Nephron (organoid): ENCODE data around the gene FCN2.

ENCODE experiments used
- H3K27ac Mint-ChIP-seq, 3 experiments: 2 replicates each; pipeline ENCODE4 v1.8.0; 2020; ENCODE audit warnings: mixed read lengths in 3 of 3, mild to moderate bottlenecking in 2 of 3, moderate library complexity in 1 of 3
- H3K27me3 Mint-ChIP-seq: 2 replicates; pipeline ENCODE4 v1.8.0; 2021; ENCODE audit warnings: low read depth, mild to moderate bottlenecking, moderate library complexity, mixed read lengths
- H3K36me3 Mint-ChIP-seq: 2 replicates; pipeline ENCODE4 v1.8.0; 2020; ENCODE audit warnings: low read depth, mixed read lengths
- H3K4me1 Mint-ChIP-seq: 2 replicates; pipeline ENCODE4 v1.8.0; 2020; ENCODE audit warnings: mixed read lengths
- H3K4me3 Mint-ChIP-seq, 3 experiments: 2 replicates each; pipeline ENCODE4 v1.8.0; 2020; ENCODE audit warnings: mild to moderate bottlenecking in 3 of 3, mixed read lengths in 3 of 3, moderate library complexity in 2 of 3
- H3K9me3 Mint-ChIP-seq: 2 replicates; pipeline ENCODE4 v1.8.0; 2020; ENCODE audit warnings: mixed read lengths
- TF ChIP-seq, protein P1 (sequence below), 3 experiments: fragments of 200-600 bp; sonication (generic); IDR thresholded peaks; one replicate each; pipeline ENCODE4 v1.5.0; 2021; ENCODE audit warnings: antibody characterized with exemption in 3 of 3; ENCODE audit not compliant: unreplicated experiment in 3 of 3

FCN2 gene

GRCh38 chr9:134868751-134869553, 11.7 kb upstream of the FCN2 start:
- H3K36me3 Mint-ChIP-seq = no peaks in the 10 kb centered on the region
- TF ChIP-seq, protein P1, sequence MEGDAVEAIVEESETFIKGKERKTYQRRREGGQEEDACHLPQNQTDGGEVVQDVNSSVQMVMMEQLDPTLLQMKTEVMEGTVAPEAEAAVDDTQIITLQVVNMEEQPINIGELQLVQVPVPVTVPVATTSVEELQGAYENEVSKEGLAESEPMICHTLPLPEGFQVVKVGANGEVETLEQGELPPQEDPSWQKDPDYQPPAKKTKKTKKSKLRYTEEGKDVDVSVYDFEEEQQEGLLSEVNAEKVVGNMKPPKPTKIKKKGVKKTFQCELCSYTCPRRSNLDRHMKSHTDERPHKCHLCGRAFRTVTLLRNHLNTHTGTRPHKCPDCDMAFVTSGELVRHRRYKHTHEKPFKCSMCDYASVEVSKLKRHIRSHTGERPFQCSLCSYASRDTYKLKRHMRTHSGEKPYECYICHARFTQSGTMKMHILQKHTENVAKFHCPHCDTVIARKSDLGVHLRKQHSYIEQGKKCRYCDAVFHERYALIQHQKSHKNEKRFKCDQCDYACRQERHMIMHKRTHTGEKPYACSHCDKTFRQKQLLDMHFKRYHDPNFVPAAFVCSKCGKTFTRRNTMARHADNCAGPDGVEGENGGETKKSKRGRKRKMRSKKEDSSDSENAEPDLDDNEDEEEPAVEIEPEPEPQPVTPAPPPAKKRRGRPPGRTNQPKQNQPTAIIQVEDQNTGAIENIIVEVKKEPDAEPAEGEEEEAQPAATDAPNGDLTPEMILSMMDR (IDR thresholded peaks at IDR 0.05; ENCODE audit: unreplicated experiment in 3 of 3) = no peak
- no peak overlapping the region for H3K4me3 Mint-ChIP-seq
- H3K9me3 Mint-ChIP-seq = peaks cover 11% of the 10 kb centered on the region
- H3K27ac Mint-ChIP-seq = no peak overlapping the region
- H3K4me1 Mint-ChIP-seq = no peaks in the 10 kb centered on the region
- H3K27me3 Mint-ChIP-seq = peaks cover 8% of the 10 kb centered on the region

GRCh38 chr9:134869554-134870300, 10.9 kb upstream of the FCN2 start:
- Mint-ChIP-seq H3K27me3 (peaks cover 8% of the 10 kb centered on the region), H3K27ac (no peak overlapping the region), H3K4me3 (no peak overlapping the region), H3K9me3 (peaks cover 11% of the 10 kb centered on the region), H3K4me1 (no peaks in the 10 kb centered on the region), H3K36me3 (no peaks in the 10 kb centered on the region)
- TF ChIP-seq, protein P1 (IDR thresholded peaks at IDR 0.05; ENCODE audit: unreplicated experiment in 3 of 3) = no peak

GRCh38 chr9:134870301-134870694, 10.3 kb upstream of the FCN2 start:
- no peaks in the 10 kb centered on the region for H3K4me1 Mint-ChIP-seq
- no peak overlapping the region for H3K4me3 Mint-ChIP-seq
- TF ChIP-seq, protein P1 (IDR thresholded peaks at IDR 0.05; ENCODE audit: unreplicated experiment in 3 of 3) = no peak
- peaks cover 15% of the 10 kb centered on the region for H3K9me3 Mint-ChIP-seq
- no peaks in the 10 kb centered on the region for H3K36me3 Mint-ChIP-seq
- no peak overlapping the region for H3K27ac Mint-ChIP-seq
- peaks cover 11% of the 10 kb centered on the region for H3K27me3 Mint-ChIP-seq

DNA sequence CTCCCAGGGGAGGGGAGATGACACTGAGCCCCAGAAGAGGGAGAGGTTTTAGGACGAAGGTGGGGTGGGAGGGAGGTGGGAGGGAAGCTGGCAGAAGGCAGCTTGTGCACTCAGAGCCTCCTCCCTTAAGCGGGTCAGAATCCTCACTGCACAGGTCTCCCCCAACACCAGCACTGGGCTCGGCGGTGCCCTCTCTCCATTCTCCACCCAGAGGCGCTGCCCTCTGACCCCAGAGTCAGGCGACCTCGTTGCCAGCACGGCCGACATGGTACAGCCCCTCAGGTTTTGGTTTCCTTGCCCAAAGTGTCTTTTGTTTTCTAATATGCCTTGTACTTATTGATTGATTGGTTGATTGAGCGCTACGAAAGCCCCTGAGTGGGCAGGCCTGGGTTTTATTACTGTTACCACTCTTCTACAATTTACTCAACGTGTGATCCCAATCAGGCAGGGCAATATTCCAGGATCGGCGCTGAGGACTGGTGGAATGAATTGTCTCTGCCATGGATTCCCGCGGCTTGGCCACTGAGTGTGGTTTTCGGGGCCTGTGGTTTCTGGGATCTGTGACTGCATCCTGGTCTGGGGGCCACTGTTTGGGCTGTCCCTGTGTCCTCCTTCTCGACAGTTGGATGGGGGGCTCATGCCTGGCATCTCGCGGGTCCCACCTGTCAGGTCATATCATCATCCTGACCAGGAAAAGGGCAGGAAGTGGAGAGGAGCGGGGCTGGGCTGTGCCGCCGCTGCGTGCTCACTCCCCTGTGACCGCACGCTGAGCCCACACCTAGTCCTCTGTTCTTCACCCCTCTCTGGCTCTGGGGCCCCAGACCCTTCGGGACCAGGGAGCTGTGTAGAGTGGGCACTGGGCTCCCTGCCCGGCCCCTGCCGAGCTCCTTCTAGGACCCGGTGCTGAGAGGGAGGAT, 9.6 kb upstream of the FCN2 start:
- H3K27ac Mint-ChIP-seq = no peak overlapping the region
- H3K9me3 Mint-ChIP-seq = peaks cover 12% of the 10 kb centered on the region
- H3K4me1 Mint-ChIP-seq = no peaks in the 10 kb centered on the region
- H3K4me3 Mint-ChIP-seq = no peak overlapping the region
- TF ChIP-seq, protein P1 (IDR thresholded peaks at IDR 0.05; ENCODE audit: unreplicated experiment in 3 of 3) = no peak
- no peaks in the 10 kb centered on the region for H3K36me3 Mint-ChIP-seq
- H3K27me3 Mint-ChIP-seq = peaks cover 12% of the 10 kb centered on the region

DNA sequence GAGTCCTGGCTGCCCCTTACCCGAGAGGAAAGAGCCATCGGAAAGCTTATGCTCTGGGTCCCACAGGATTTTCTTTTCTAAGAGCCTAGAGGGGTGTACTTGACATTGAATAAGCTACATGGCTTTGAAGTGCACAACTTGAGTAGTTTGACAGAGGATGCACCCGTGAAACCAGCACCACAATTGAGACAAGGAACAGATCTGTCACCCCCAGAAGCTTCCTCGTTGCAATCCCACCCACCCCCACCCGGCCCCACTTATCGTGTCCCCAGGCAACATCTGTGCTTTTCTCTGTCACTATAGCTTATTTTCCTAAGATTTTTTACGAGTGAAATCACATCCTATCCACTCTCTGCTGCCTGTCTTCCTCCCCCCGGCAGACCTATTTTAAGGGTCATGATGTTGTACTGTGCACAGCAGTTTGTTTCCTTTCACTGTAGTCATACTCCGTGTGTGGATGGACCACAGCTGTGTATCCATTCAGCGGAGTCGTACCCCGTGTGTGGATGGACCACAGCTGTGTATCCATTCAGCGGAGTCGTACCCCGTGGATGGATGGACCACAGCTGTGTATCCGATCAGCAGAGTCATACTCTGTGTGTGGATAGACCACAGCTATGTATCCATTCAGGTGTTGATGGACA, 8.8 kb upstream of the FCN2 start:
- Mint-ChIP-seq H3K4me3 (no peak overlapping the region), H3K27ac (peak overlapping the region in 1 of 3 experiments; percentile 29), H3K4me1 (no peaks in the 10 kb centered on the region), H3K27me3 (peaks cover 12% of the 10 kb centered on the region), H3K9me3 (peaks cover 12% of the 10 kb centered on the region), H3K36me3 (no peaks in the 10 kb centered on the region)
- TF ChIP-seq, protein P1 (IDR thresholded peaks at IDR 0.05; ENCODE audit: unreplicated experiment in 3 of 3) = no peak
